H1 (cell line): ENCODE measurements around the gene B3GALT5. TPM values are rescaled to one million over a fixed set of nuclear protein-coding genes. Genes with fewer than 3 reads are reported as not detected.

ENCODE experiments used
- CTCF ChIA-PET: fragments of 300-600 bp; sonication (Branson Sonifier 250); formaldehyde crosslinking; loops from one replicate; lab custom pipeline; 2021; ENCODE audit not compliant: partially characterized antibody; lab: Charles Lee
- POLR2A ChIA-PET: fragments of 300-600 bp; sonication (Branson Sonifier 250); formaldehyde crosslinking; loops from one replicate; lab custom pipeline; 2021; ENCODE audit warnings: inconsistent platforms; ENCODE audit not compliant: partially characterized antibody; lab: Charles Lee
- DNase-seq, 2 experiments: peaks; one replicate each; pipeline versions ENCODE4 v3.0.0 to v3.0.0-alpha.2; 2010 to 2022; ENCODE audit warnings: low spot score in 2 of 2, low read depth in 1 of 2, mixed read lengths in 1 of 2
- FAIRE-seq: peaks from 2 replicates; lab custom pipeline; 2011; peaks lifted over from hg19 to GRCh38; lab: Jason Lieb, UNC
- H2AFZ ChIP-seq: 2 replicates; pipeline ENCODE4 v1.8.1; 2012; ENCODE audit warnings: low read length, inconsistent platforms
- H2AK5ac ChIP-seq: 2 replicates; pipeline ENCODE4 v1.6.1; 2013; ENCODE audit warnings: low read depth, low read length
- H2BK120ac ChIP-seq: replicated peaks from 2 replicates; pipeline ENCODE3; 2013; ENCODE audit warnings: low read depth, low read length, inconsistent platforms
- H2BK12ac ChIP-seq: 2 replicates; pipeline ENCODE4 v1.6.1; 2013; ENCODE audit warnings: low read depth, low read length
- H2BK15ac ChIP-seq: 2 replicates; pipeline ENCODE4 v1.6.1; 2013; ENCODE audit warnings: low read length
- H2BK20ac ChIP-seq: 2 replicates; pipeline ENCODE4 v1.6.1; 2013; ENCODE audit warnings: low read length
- H2BK5ac ChIP-seq: 2 replicates; pipeline ENCODE4 v1.6.1; 2013; ENCODE audit warnings: low read depth, low read length
- H3K14ac ChIP-seq: 2 replicates; pipeline ENCODE4 v1.6.1; 2013; ENCODE audit warnings: inconsistent platforms; ENCODE audit not compliant: insufficient read length
- H3K18ac ChIP-seq: 2 replicates; pipeline ENCODE4 v1.6.1; 2013; ENCODE audit warnings: low read length; ENCODE audit errors: extremely low read depth
- H3K23ac ChIP-seq: 2 replicates; pipeline ENCODE4 v1.6.1; 2013; ENCODE audit warnings: inconsistent platforms; ENCODE audit not compliant: insufficient read length
- H3K23me2 ChIP-seq: 2 replicates; pipeline ENCODE4 v1.6.1; 2013; ENCODE audit warnings: low read depth, low read length
- H3K27ac ChIP-seq: 2 replicates; pipeline ENCODE4 v1.6.1; 2011; ENCODE audit warnings: low read depth, low read length, inconsistent platforms
- H3K27me3 ChIP-seq, 4 experiments: replicated peaks in 1 of 4; 1 replicate in 1 of 4; 2 replicates in 3 of 4; pipeline versions ENCODE4 v1.6.1 to v1.8.1; 2011 to 2013; ENCODE audit warnings: low read length in 3 of 4, mild to moderate bottlenecking in 3 of 4, inconsistent platforms in 2 of 4, mixed read lengths in 2 of 4, moderate library complexity in 1 of 4; ENCODE audit not compliant: control insufficient read depth in 3 of 4, insufficient read depth in 3 of 4; ENCODE audit errors: extremely low read depth in 1 of 4
- H3K36me3 ChIP-seq, 4 experiments: 2 replicates each; pipeline versions ENCODE4 v1.6.1 to v1.8.1; 2011 to 2013; ENCODE audit warnings: mild to moderate bottlenecking in 4 of 4, low read length in 3 of 4, moderate library complexity in 2 of 4, control low read depth in 1 of 4, inconsistent platforms in 1 of 4; ENCODE audit not compliant: insufficient read depth in 4 of 4, control insufficient read depth in 2 of 4
- H3K4ac ChIP-seq: replicated peaks from 2 replicates; pipeline ENCODE3; 2013; ENCODE audit warnings: low read length, low read depth, mixed read lengths, inconsistent platforms; ENCODE audit not compliant: insufficient read length
- H3K4me1 ChIP-seq, 4 experiments: replicated peaks in 1 of 4; 1 replicate in 1 of 4; 2 replicates in 3 of 4; pipeline versions ENCODE4 v1.6.1 to v1.8.1; 2011 to 2013; ENCODE audit warnings: low read length in 3 of 4, inconsistent platforms in 2 of 4, mixed read lengths in 1 of 4; ENCODE audit not compliant: insufficient read depth in 4 of 4, control insufficient read depth in 3 of 4
- H3K4me2 ChIP-seq, 2 experiments: 2 replicates each; pipeline versions ENCODE4 v1.6.1 to v1.8.1; 2011 to 2013; ENCODE audit warnings: low read depth in 2 of 2, low read length in 2 of 2, control low read depth in 1 of 2, inconsistent platforms in 1 of 2, mild to moderate bottlenecking in 1 of 2; ENCODE audit not compliant: insufficient read depth in 1 of 2
- H3K4me3 ChIP-seq, 4 experiments: fragments of 200-600, 300-600 bp in 1 of 4; sonication (generic), shearing (Covaris generic), sonication (Bioruptor Twin) in 1 of 4; 2 replicates each; pipeline versions ENCODE4 v1.5.1 to v1.8.1; 2011 to 2016; ENCODE audit warnings: low read length in 4 of 4, low read depth in 3 of 4, control low read depth in 2 of 4, inconsistent platforms in 2 of 4, mild to moderate bottlenecking in 2 of 4, mixed read lengths in 1 of 4, moderate library complexity in 1 of 4; ENCODE audit not compliant: insufficient read depth in 2 of 4; ENCODE audit errors: extremely low read depth in 1 of 4
- H3K56ac ChIP-seq: replicated peaks from 2 replicates; pipeline ENCODE3; 2013; ENCODE audit warnings: low read depth, mild to moderate bottlenecking, mixed read lengths, low read length, inconsistent platforms; ENCODE audit not compliant: insufficient read length
- H3K79me1 ChIP-seq: 2 replicates; pipeline ENCODE4 v1.6.1; 2013; ENCODE audit warnings: low read depth, low read length, control low read depth
- H3K79me2 ChIP-seq, 2 experiments: 2 replicates each; pipeline versions ENCODE4 v1.6.1 to v1.8.1; 2012 to 2013; ENCODE audit warnings: low read length in 2 of 2, mild to moderate bottlenecking in 2 of 2, inconsistent platforms in 1 of 2; ENCODE audit not compliant: insufficient read depth in 2 of 2, control insufficient read depth in 1 of 2
- H3K9ac ChIP-seq, 4 experiments: replicated peaks in 1 of 4; 1 replicate in 1 of 4; 2 replicates in 3 of 4; pipeline versions ENCODE4 v1.6.1 to v1.8.1; 2011 to 2013; ENCODE audit warnings: low read depth in 3 of 4, low read length in 3 of 4, control low read depth in 2 of 4, mild to moderate bottlenecking in 2 of 4, moderate library complexity in 2 of 4, inconsistent platforms in 1 of 4; ENCODE audit errors: extremely low read depth in 1 of 4
- H3K9me3 ChIP-seq, 2 experiments: 2 replicates each; pipeline versions ENCODE4 v1.6.1 to v1.8.1; 2012 to 2013; ENCODE audit warnings: mild to moderate bottlenecking in 2 of 2, moderate library complexity in 2 of 2, control low read depth in 1 of 2, inconsistent platforms in 1 of 2, low read depth in 1 of 2, low read length in 1 of 2, mixed read lengths in 1 of 2; ENCODE audit not compliant: insufficient read depth in 2 of 2
- H4K20me1 ChIP-seq, 2 experiments: replicated peaks in 1 of 2; 2 replicates each; pipeline versions ENCODE3 to v1.8.1; 2011 to 2013; ENCODE audit warnings: inconsistent platforms in 2 of 2, low read length in 2 of 2, mild to moderate bottlenecking in 1 of 2; ENCODE audit not compliant: insufficient read depth in 2 of 2, control insufficient read depth in 1 of 2
- H4K5ac ChIP-seq: 2 replicates; pipeline ENCODE4 v1.6.1; 2013; ENCODE audit warnings: low read length, low read depth, mixed read lengths, inconsistent platforms; ENCODE audit not compliant: insufficient read length
- H4K8ac ChIP-seq: 2 replicates; pipeline ENCODE4 v1.8.0; 2013; ENCODE audit warnings: mild to moderate bottlenecking, moderate library complexity, low read length, inconsistent platforms; ENCODE audit not compliant: insufficient read depth; ENCODE audit errors: extremely low read depth
- H4K91ac ChIP-seq: replicated peaks from 2 replicates; pipeline ENCODE3; 2013; ENCODE audit warnings: low read length, mixed read lengths, inconsistent platforms; ENCODE audit not compliant: insufficient read length
- BRCA1 ChIP-seq: IDR thresholded peaks from 2 replicates; pipeline ENCODE4 v1.6.1; 2012; ENCODE audit warnings: low read depth, low read length, improper control_type of control experiment
- CBX8 ChIP-seq: fragments of 300-800, 300-1000 bp; sonication (generic); IDR thresholded peaks from 2 replicates; pipeline ENCODE4 v1.7.1; 2016; ENCODE audit warnings: low read depth, low read length, borderline replicate concordance
- HDAC6 ChIP-seq: IDR thresholded peaks from one replicate; pipeline ENCODE4 v1.7.1; 2012; ENCODE audit warnings: low read depth, mild to moderate bottlenecking, inconsistent platforms, low read length, moderate library complexity
- JUND ChIP-seq: IDR thresholded peaks from 2 replicates; pipeline ENCODE4 v1.6.1; 2011; ENCODE audit warnings: mild to moderate bottlenecking, improper control_type of control experiment, low read length
- MAFK ChIP-seq: IDR thresholded peaks from 2 replicates; pipeline ENCODE4 v1.6.1; 2012; ENCODE audit warnings: low read depth, mild to moderate bottlenecking, improper control_type of control experiment, low read length
- NRF1 ChIP-seq: IDR thresholded peaks from 2 replicates; pipeline ENCODE4 v1.6.1; 2011; ENCODE audit warnings: mild to moderate bottlenecking, low read depth, low read length, improper control_type of control experiment
- POU5F1 ChIP-seq: IDR thresholded peaks from 2 replicates; pipeline ENCODE4 v1.6.1; 2011; ENCODE audit warnings: low read depth, mild to moderate bottlenecking, low read length, moderate library complexity
- RXRA ChIP-seq: IDR thresholded peaks from 2 replicates; pipeline ENCODE4 v1.6.1; 2011; ENCODE audit warnings: low read depth, mild to moderate bottlenecking, low read length, moderate library complexity; ENCODE audit not compliant: insufficient read depth
- SP2 ChIP-seq: IDR thresholded peaks from 2 replicates; pipeline ENCODE4 v1.6.1; 2012; ENCODE audit warnings: mild to moderate bottlenecking, low read length, inconsistent platforms
- WGBS, 2 experiments: shearing (Covaris generic) in 1 of 2; methylation state at CpG; one replicate each; pipeline versions ENCODE4 v1.1.6 to v1.1.7; 2013 to 2015; ENCODE audit warnings: low lambda C conversion rate in 2 of 2, mixed read lengths in 2 of 2, inconsistent platforms in 1 of 2, low coverage in 1 of 2, missing lambda C conversion rate in 1 of 2; ENCODE audit not compliant: insufficient replicate concordance in 2 of 2, insufficient coverage in 1 of 2, insufficient read length in 1 of 2; ENCODE audit errors: extremely low coverage in 1 of 2, missing lambda C conversion rate in 1 of 2; 5-methylcytosine and 5-hydroxymethylcytosine counted together
- polyA plus RNA-seq, 7 experiments: library from polyadenylated mRNA; depleted of rRNA in 3 of 7; stranded (reverse) in 5 of 7; unstranded in 2 of 7; fragments of >200 nt in 5 of 7; fragments of 200-250 nt in 2 of 7; gene quantifications; 1 replicate in 5 of 7; 2 replicates in 1 of 7; 4 replicates in 1 of 7; pipeline versions ENCODE4 v1.2.1 to v1.2.3, GENCODE V29; 2011 to 2013; ENCODE audit warnings: missing spikeins in 2 of 7, mixed read lengths in 2 of 7
- total RNA-seq: library from RNA; stranded (reverse); fragmentation: NEBNext Ultra II Directional; extraction: Animal tissue kit (Norgen Biotek cat#: 25700); gene quantifications from 2 replicates; pipeline ENCODE4 v1.2.1, GENCODE V29; 2021

B3GALT5 gene
- total and polyA plus RNA-seq, 2 of the 8 experiments (the other 6 are each of a cell fraction or from before 2014, with no cell fraction given): 11.9 to 25.1 TPM

GRCh38 chr21:39649526-39649925, 36.8 kb downstream of the B3GALT5 start:
- peaks cover 0 to 3% (median 1%) of the 10 kb centered on the region in 4 experiments; a peak in 3 of 7 replicates for H3K4me1 ChIP-seq
- H3K4me2 ChIP-seq: no peak overlapping the region
- H2BK20ac ChIP-seq: no peak overlapping the region
- H3K9ac ChIP-seq: no peak overlapping the region
- peaks cover 0 to 52% of the 10 kb centered on the region in 2 experiments; a peak in 2 of 4 replicates for H3K79me2 ChIP-seq
- no peak overlapping the region for H4K8ac ChIP-seq
- peaks cover 11 to 69% (median 29%) of the 10 kb centered on the region in 4 experiments; a peak in 7 of 8 replicates for H3K36me3 ChIP-seq
- no peak overlapping the region for H2AFZ ChIP-seq
- H3K79me1 ChIP-seq: peaks cover 3% of the 10 kb centered on the region; the same call in 1 of the 2 replicates
- H4K91ac ChIP-seq: no peak overlapping the region
- H3K14ac ChIP-seq: no peak overlapping the region
- no peak overlapping the region for H3K27ac ChIP-seq
- no peak overlapping the region for H2BK5ac ChIP-seq
- H3K9me3 ChIP-seq: no peaks in the 10 kb centered on the region
- no peak overlapping the region for H3K4me3 ChIP-seq
- FAIRE-seq: no peak
- no peaks in the 10 kb centered on the region; a peak in 1 of 7 replicates for H3K27me3 ChIP-seq
- H2BK12ac ChIP-seq: no peak overlapping the region
- DNase-seq: no peak
- no peak overlapping the region for H2AK5ac ChIP-seq
- no peak overlapping the region for H2BK120ac ChIP-seq
- H3K4ac ChIP-seq: no peak overlapping the region
- no peak overlapping the region for H3K18ac ChIP-seq
- ChIA-PET POLR2A (interaction anchor here (1.2 kb wide), 1 partner anchor 9 kb away, joined by 3 read pairs; no protein-coding TSS in a partner anchor), CTCF (interaction anchor here (1.6 kb wide), 1 partner anchor 26 kb away, joined by 5 read pairs; no protein-coding TSS in a partner anchor)
- no peak overlapping the region for H4K5ac ChIP-seq
- no peak overlapping the region for H3K23ac ChIP-seq
- no peak overlapping the region for H2BK15ac ChIP-seq
- H3K23me2 ChIP-seq: no peaks in the 10 kb centered on the region
- H3K56ac ChIP-seq: no peak overlapping the region
- no peaks in the 10 kb centered on the region for H4K20me1 ChIP-seq
- 98% methylated on average over 5 of the region's 5 CpGs; no CpG with 5 or more reads in 1 of the 2 experiments for WGBS, 2 experiments
- no peak for TF ChIP-seq JUND
- TF ChIP-seq RXRA: no peak
- TF ChIP-seq HDAC6: no peak
- TF ChIP-seq SP2: no peak
- TF ChIP-seq BRCA1: no peak
- no peak for TF ChIP-seq NRF1
- no peak for TF ChIP-seq MAFK
- TF ChIP-seq CBX8: no peak
- no peak for TF ChIP-seq POU5F1
